Adrenal gland (tissue), 12 donors: Measurements from ENCODE around the gene GJC3. TPM values are rescaled to one million over a fixed set of nuclear protein-coding genes. Genes with fewer than 3 reads are reported as not detected.
"Not testable (repeated sequence)": the region's sequence is repeated elsewhere in the genome, so short reads cannot be mapped to it uniquely, and the experiment has no call there.

ENCODE experiments used
- DNase-seq, 7 donors: peaks; one replicate each; pipeline ENCODE4 v3.0.0-alpha.2; 2019 to 2020
- H3K27ac ChIP-seq, 5 donors: fragments of 200-600 bp; sonication (generic) in 4 of 5; 1 replicate in 3 of 5; 2 replicates in 2 of 5; pipeline versions ENCODE4 v1.5.1 to v1.8.0; 2016 to 2020; ENCODE audit warnings: mild to moderate bottlenecking in 1 of 5
- H3K27me3 ChIP-seq: fragments of 200-600 bp; 2 replicates; pipeline ENCODE4 v1.8.0; 2021
- H3K36me3 ChIP-seq, 2 donors: fragments of 200-600 bp; replicated peaks in 1 of 2; 1 replicate in 1 of 2; 2 replicates in 1 of 2; pipeline versions ENCODE4 v1.5.1 to v1.8.0; 2018 to 2022
- H3K4me1 ChIP-seq, 2 donors: fragments of 200-600 bp; replicated peaks in 1 of 2; 1 replicate in 1 of 2; 2 replicates in 1 of 2; pipeline versions ENCODE4 v1.5.1 to v1.8.0; 2018 to 2021
- H3K4me3 ChIP-seq, 4 donors: fragments of 200-600 bp; sonication (generic) in 3 of 4; one replicate each; pipeline ENCODE4 v1.5.1; 2016 to 2018
- H3K9me3 ChIP-seq, 3 donors: fragments of 200-600 bp; sonication (generic) in 1 of 3; replicated peaks in 1 of 3; 1 replicate in 2 of 3; 2 replicates in 1 of 3; pipeline versions ENCODE4 v1.5.1 to v1.8.0; 2016 to 2021
- POLR2A ChIP-seq, 2 donors: fragments of 450-650 bp; IDR thresholded peaks; one replicate each; pipeline ENCODE4 v1.6.1; 2017; ENCODE audit warnings: antibody characterized with exemption in 2 of 2, mild to moderate bottlenecking in 2 of 2, moderate library complexity in 1 of 2
- WGBS, 4 donors: extraction: QIAGEN DNeasy Blood & Tissue Kit in 2 of 4; methylation state at CpG; one replicate each; pipeline versions ENCODE4 v1.1.5 to v1.1.7; 2013 to 2017; 5-methylcytosine and 5-hydroxymethylcytosine counted together
- intact Hi-C, 2 donors: fragments of 100-400 bp; cut with DNase I; formaldehyde crosslinking; loops; one replicate each; pipeline versions ENCODE4 v1.14.1 to v1.15.0; 2022 to 2023
- polyA plus RNA-seq, 3 donors: library from polyadenylated mRNA; stranded (reverse); fragments of 200-250 nt in 2 of 3; fragments of 350-450 nt in 1 of 3; fragmentation: Illumina TruSeq in 1 of 3; extraction: RNeasy Lipid Tissue Mini Kit (QIAGEN cat#74804) in 1 of 3; gene quantifications; one replicate each; pipeline ENCODE4 v1.2.3, GENCODE V29; 2013 to 2014
- total RNA-seq, 9 donors: library from RNA; depleted of rRNA in 4 of 9; stranded (reverse); fragments of >200 nt in 4 of 9; fragments of 120-200 nt in 1 of 9; fragmentation: NEBNext Ultra II Directional in 1 of 9; extraction: Animal tissue kit (Norgen Biotek cat#: 25700) in 1 of 9; gene quantifications; one replicate each; pipeline versions ENCODE4 v1.1.0 to v1.2.4, GENCODE V29; 2013 to 2023
- TF ChIP-seq, protein P1 (sequence below), 6 experiments: fragments of 450-650 bp in 4 of 6; fragments of 200-600 bp in 2 of 6; sonication (generic) in 1 of 6; IDR thresholded peaks; 1 replicate in 5 of 6; 2 replicates in 1 of 6; pipeline versions ENCODE4 v1.5.1 to v1.8.0; 2016 to 2021; ENCODE audit warnings: antibody characterized with exemption in 6 of 6, mild to moderate bottlenecking in 2 of 6, moderate library complexity in 1 of 6
- donor health status: healthy with polysubstance abuse.
- donor health status: Bipolar disorder and iron deficiency.
- donor health status: DM: yes; HTN: yes; CAD: no.
- donor health status: DM: no; HTN: no; CAD: no.
- donor health status: DM: no; HTN: no; CAD: no.
- donor health status: DM: yes; HTN: yes; CAD: no.

GJC3 gene
- total and polyA plus RNA-seq, 12 donors: 0.11 to 0.40 (median 0.31) TPM; not detected in 8

DNA sequence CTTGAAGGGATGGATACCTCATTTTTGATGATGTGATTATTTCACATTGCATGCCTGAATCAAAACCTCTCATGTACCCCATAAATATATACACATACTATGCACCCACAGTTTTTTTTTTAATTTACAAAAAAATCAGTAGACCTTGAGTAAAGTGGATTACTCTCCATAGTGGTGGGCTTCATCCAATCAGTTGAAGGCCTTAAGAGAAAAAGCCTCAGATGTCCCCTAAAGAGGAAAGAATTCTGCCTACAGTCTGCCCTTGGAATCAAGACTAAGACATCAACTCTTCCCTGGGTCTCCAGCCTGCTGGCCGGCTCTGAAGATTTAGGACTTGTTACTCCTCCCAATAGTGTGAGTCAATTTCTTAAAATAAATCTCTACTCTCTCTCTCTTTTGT is 45.3 kb upstream of the GJC3 start:
- no peak overlapping the region for H3K27ac ChIP-seq
- no peaks in the 10 kb centered on the region for H3K36me3 ChIP-seq
- DNase-seq: no peak
- H3K4me1 ChIP-seq: no peaks in the 10 kb centered on the region
- no peak overlapping the region for H3K4me3 ChIP-seq
- 31 to 50% (median 44%) methylated on average over 1 of the region's 1 CpG for WGBS, 4 donors
- H3K9me3 ChIP-seq: no peaks in the 10 kb centered on the region
- H3K27me3 ChIP-seq: no peaks in the 10 kb centered on the region
- intact Hi-C loops: no loop called here
- no peak for TF ChIP-seq POLR2A (IDR thresholded peaks at IDR 0.05)
- TF ChIP-seq, protein P1, sequence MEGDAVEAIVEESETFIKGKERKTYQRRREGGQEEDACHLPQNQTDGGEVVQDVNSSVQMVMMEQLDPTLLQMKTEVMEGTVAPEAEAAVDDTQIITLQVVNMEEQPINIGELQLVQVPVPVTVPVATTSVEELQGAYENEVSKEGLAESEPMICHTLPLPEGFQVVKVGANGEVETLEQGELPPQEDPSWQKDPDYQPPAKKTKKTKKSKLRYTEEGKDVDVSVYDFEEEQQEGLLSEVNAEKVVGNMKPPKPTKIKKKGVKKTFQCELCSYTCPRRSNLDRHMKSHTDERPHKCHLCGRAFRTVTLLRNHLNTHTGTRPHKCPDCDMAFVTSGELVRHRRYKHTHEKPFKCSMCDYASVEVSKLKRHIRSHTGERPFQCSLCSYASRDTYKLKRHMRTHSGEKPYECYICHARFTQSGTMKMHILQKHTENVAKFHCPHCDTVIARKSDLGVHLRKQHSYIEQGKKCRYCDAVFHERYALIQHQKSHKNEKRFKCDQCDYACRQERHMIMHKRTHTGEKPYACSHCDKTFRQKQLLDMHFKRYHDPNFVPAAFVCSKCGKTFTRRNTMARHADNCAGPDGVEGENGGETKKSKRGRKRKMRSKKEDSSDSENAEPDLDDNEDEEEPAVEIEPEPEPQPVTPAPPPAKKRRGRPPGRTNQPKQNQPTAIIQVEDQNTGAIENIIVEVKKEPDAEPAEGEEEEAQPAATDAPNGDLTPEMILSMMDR (IDR thresholded peaks at IDR 0.05): no peak

DNA sequence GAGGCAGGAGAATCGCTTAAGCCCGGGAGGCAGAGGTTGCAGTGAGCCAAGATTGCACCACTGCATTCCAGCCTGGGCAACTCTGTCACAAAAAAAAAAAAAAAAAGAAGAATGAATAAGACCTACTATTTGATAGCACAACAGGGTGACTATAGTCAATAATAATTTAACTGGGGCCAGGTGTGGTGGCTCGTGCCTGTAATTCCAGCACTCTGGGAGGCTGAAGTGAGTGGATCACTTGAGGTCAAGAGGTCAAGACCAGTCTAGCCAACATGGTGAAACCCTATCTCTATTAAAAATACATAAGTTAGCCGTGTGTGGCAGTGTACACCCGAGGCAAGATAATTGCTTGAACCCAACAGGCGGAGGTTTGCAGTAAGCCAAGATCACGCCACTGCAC is 44.4 kb upstream of the GJC3 start:
- DNase-seq, intact Hi-C loops: not testable (repeated sequence)
- WGBS, 4 donors: 75 to 82% (median 78%) methylated on average over 7 of the region's 7 CpGs

DNA sequence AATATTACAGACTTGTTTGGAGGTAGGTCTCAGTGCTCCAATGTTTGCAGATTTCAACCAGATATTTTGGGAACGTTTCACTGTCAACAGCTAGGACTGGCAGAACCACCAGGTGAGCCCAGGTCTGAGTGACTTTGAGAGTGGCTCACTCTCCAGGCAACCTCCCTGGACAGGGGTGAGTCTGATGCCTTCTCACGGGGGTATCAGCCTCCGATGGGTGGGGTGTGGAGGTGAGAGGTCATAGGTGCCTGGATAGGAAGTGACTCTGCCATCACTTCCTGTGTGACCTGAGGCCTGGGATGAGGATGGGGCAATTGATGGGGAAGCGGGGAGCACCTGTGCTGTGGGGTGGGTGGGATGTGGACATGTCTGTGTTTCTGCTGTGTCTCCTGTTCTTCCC is 41.8 kb upstream of the GJC3 start:
- intact Hi-C loops: no loop called here
- TF ChIP-seq, protein P1 (IDR thresholded peaks at IDR 0.05): no peak
- TF ChIP-seq POLR2A (IDR thresholded peaks at IDR 0.05): no peak
- no peak for DNase-seq
- H3K27me3 ChIP-seq: no peaks in the 10 kb centered on the region
- 50 to 72% (median 72%) methylated on average over 1 to 4 of the region's 4 CpGs for WGBS, 4 donors
- H3K27ac ChIP-seq: no peak overlapping the region
- H3K4me3 ChIP-seq: no peak overlapping the region
- no peaks in the 10 kb centered on the region for H3K4me1 ChIP-seq
- H3K36me3 ChIP-seq: no peaks in the 10 kb centered on the region
- H3K9me3 ChIP-seq: no peaks in the 10 kb centered on the region

More for the DNA sequence above, 44.4 kb upstream of the GJC3 start:
- H3K36me3 ChIP-seq, H3K9me3 ChIP-seq, H3K27me3 ChIP-seq, H3K4me1 ChIP-seq, H3K27ac ChIP-seq, H3K4me3 ChIP-seq: not testable (repeated sequence)

DNA sequence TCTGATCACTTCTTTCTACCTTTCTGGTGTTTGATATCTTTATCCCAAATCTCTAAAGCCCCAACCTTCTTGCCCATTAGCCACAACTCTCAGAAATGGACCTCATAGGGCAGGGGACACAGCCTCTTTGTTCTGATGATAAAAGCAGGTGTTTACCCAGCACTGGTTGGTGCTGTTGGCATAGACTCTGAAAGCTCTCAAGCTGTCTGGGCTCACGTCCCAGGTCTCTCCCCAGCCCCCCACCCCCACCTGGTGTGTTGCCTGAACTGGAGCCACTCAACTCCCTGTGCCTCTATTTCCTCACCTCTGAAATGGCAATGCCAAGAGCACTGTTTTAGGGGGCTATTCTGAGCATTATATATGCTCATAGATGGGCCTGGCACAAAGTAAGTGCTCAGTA is 40.4 kb upstream of the GJC3 start:
- H3K27ac ChIP-seq, H3K4me1 ChIP-seq, H3K36me3 ChIP-seq, intact Hi-C loops, DNase-seq, H3K27me3 ChIP-seq, H3K9me3 ChIP-seq, H3K4me3 ChIP-seq: not testable (repeated sequence)
- 0 to 19% (median 11%) methylated on average over 1 of the region's 1 CpG; no CpG with 5 or more reads in 1 of the 4 donors for WGBS, 4 donors

DNA sequence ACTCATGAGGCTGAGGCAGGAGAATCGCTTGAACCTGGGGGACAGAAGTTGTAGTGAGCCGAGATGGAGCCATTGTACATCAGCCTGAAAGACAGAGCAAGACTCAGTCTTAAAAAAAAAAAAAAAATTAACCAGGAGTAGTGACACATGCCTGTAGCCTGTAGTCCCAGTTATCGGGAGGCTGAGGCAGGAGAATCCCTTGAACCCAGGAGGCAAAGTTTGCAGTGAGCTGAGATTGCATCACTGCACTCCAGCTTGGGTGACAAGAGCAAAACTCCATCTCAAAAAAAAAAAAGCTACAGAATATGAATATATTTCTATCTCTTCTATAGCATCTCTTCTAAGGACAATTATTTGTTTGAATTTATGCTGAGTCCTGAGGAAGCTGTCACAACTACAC is 39.9 kb upstream of the GJC3 start:
- no peaks in the 10 kb centered on the region for H3K4me1 ChIP-seq
- 65 to 90% (median 89%) methylated on average over 3 of the region's 3 CpGs for WGBS, 4 donors
- H3K9me3 ChIP-seq: no peaks in the 10 kb centered on the region
- peaks cover 12% of the 10 kb centered on the region for H3K27me3 ChIP-seq
- H3K27ac ChIP-seq: no peak overlapping the region
- no peak overlapping the region for H3K4me3 ChIP-seq
- TF ChIP-seq, protein P1 (IDR thresholded peaks at IDR 0.05): no peak
- no peak for TF ChIP-seq POLR2A (IDR thresholded peaks at IDR 0.05)
- intact Hi-C loops: no loop called here
- no peaks in the 10 kb centered on the region for H3K36me3 ChIP-seq
- DNase-seq: no peak
